Effector memory CD4-positive, alpha-beta T cell (primary cell): ENCODE data around the gene NTN3.
A peak's percentile ranks its signal among the peaks of the same experiment; 100 is the strongest.

Experiments
- DNase-seq, 3 donors: peaks; one replicate each; pipeline ENCODE4 v3.0.0-alpha.2; 2020
- H3K27ac ChIP-seq: 2 replicates; pipeline ENCODE4 v1.7.0; 2013; ENCODE audit warnings: mild to moderate bottlenecking, low read length, moderate library complexity; ENCODE audit not compliant: insufficient read depth, poor library complexity, severe bottlenecking
- H3K27me3 ChIP-seq: replicated peaks from 2 replicates; pipeline ENCODE4 v1.7.0; 2013; ENCODE audit warnings: mild to moderate bottlenecking, low read length; ENCODE audit not compliant: insufficient read depth, control insufficient read depth, poor library complexity, severe bottlenecking
- H3K36me3 ChIP-seq: 2 replicates; pipeline ENCODE4 v1.7.0; 2013; ENCODE audit warnings: mild to moderate bottlenecking, low read length, moderate library complexity; ENCODE audit not compliant: control insufficient read depth, insufficient read depth
- H3K4me1 ChIP-seq: 2 replicates; pipeline ENCODE4 v1.7.0; 2013; ENCODE audit warnings: low read length, mild to moderate bottlenecking; ENCODE audit not compliant: control insufficient read depth, insufficient read depth, poor library complexity, severe bottlenecking
- H3K4me3 ChIP-seq: 2 replicates; pipeline ENCODE4 v1.7.0; 2013; ENCODE audit warnings: low read length, low read depth, mild to moderate bottlenecking; ENCODE audit not compliant: insufficient read depth, poor library complexity, severe bottlenecking
- H3K9me3 ChIP-seq: 2 replicates; pipeline ENCODE4 v1.7.0; 2013; ENCODE audit warnings: mild to moderate bottlenecking, low read length, moderate library complexity; ENCODE audit not compliant: control insufficient read depth

The NTN3 gene

GRCh38 chr16:2520784-2521531 lies 49.9 kb downstream of the NTN3 start:
- Histone ChIP-seq H3K27me3 (no peaks in the 10 kb centered on the region), H3K4me1 (peaks cover 43% of the 10 kb centered on the region), H3K27ac (peak overlapping the region; percentile 65), H3K36me3 (peaks cover 28% of the 10 kb centered on the region), H3K4me3 (peak overlapping the region; percentile 60), H3K9me3 (no peaks in the 10 kb centered on the region)
- DNase-seq: peak; percentile 68 to 75 (median 72)
